Activated T-cell treated with anti-CD3 and anti-CD28 coated beads, Interleukin-2, amount 50 U/mL, for 72 hours (primary cell): ENCODE measurements around the gene SAPCD2. TPM values are rescaled to one million over a fixed set of nuclear protein-coding genes. Genes with fewer than 3 reads are reported as not detected.
A peak's percentile ranks its signal among the peaks of the same experiment; 100 is the strongest.

ENCODE experiments used
- ATAC-seq, 2 donors: fragments of 150-1000 bp; cut with Tn5 transposase; replicated peaks in 1 of 2; 2 replicates each; pipeline ENCODE4 v1.10.0; 2021; ENCODE audit warnings: moderate library complexity in 2 of 2, mild to moderate bottlenecking in 1 of 2
- DNase-seq, 2 donors: peaks; one replicate each; pipeline ENCODE4 v3.0.0; 2021 to 2022; ENCODE audit warnings: mixed read lengths in 1 of 2
- H3K27ac Mint-ChIP-seq: one replicate; pipeline ENCODE4 v1.8.0; 2022; ENCODE audit warnings: mild to moderate bottlenecking, moderate library complexity, mixed read lengths
- H3K27me3 Mint-ChIP-seq: one replicate; pipeline ENCODE4 v1.8.0; 2022; ENCODE audit warnings: low read depth, mixed read lengths
- H3K36me3 Mint-ChIP-seq, 2 donors: one replicate each; pipeline ENCODE4 v1.8.0; 2022; ENCODE audit warnings: mixed read lengths in 2 of 2, mild to moderate bottlenecking in 1 of 2; ENCODE audit not compliant: insufficient read depth in 2 of 2
- H3K4me1 Mint-ChIP-seq: one replicate; pipeline ENCODE4 v1.8.0; 2022; ENCODE audit warnings: low read depth, mixed read lengths
- H3K4me3 Mint-ChIP-seq, 2 donors: one replicate each; pipeline ENCODE4 v1.8.0; 2022; ENCODE audit warnings: mild to moderate bottlenecking in 2 of 2, mixed read lengths in 2 of 2, moderate library complexity in 2 of 2
- H3K9me3 Mint-ChIP-seq, 2 donors: one replicate each; pipeline ENCODE4 v1.8.0; 2022; ENCODE audit warnings: mixed read lengths in 2 of 2
- total RNA-seq, 2 donors: library from RNA; stranded (reverse); gene quantifications; one replicate each; pipeline ENCODE4 v1.2.3, GENCODE V29; 2022

Gene SAPCD2
- total RNA-seq, 2 donors from 2014 or later = 6.6 to 8.4 TPM

GRCh38 chr9:137058521-137059234 is 11.7 kb downstream of the SAPCD2 start:
- Mint-ChIP-seq H3K9me3 (no peaks in the 10 kb centered on the region), H3K27ac (no peak overlapping the region), H3K36me3 (no peaks in the 10 kb centered on the region), H3K27me3 (no peaks in the 10 kb centered on the region), H3K4me1 (no peaks in the 10 kb centered on the region), H3K4me3 (no peak overlapping the region)
- DNase-seq (no peak), ATAC-seq (no peak)

- no peaks in the 10 kb centered on the region for H3K4me1 Mint-ChIP-seq
- H3K36me3 Mint-ChIP-seq = no peaks in the 10 kb centered on the region
- no peak for ATAC-seq
- no peak overlapping the region for H3K27ac Mint-ChIP-seq
- H3K27me3 Mint-ChIP-seq = no peaks in the 10 kb centered on the region
- DNase-seq = no peak
- H3K4me3 Mint-ChIP-seq = no peak overlapping the region
- no peaks in the 10 kb centered on the region for H3K9me3 Mint-ChIP-seq
Measured at GRCh38 chr9:137057545-137057944, 12.8 kb downstream of the SAPCD2 start.

- DNase-seq (no peak), ATAC-seq (no peak)
- Mint-ChIP-seq H3K27ac (no peak overlapping the region), H3K4me1 (no peaks in the 10 kb centered on the region), H3K9me3 (no peaks in the 10 kb centered on the region), H3K36me3 (no peaks in the 10 kb centered on the region), H3K27me3 (no peaks in the 10 kb centered on the region), H3K4me3 (no peak overlapping the region)
Measured at GRCh38 chr9:137056739-137057415, 13.5 kb downstream of the SAPCD2 start.

GRCh38 chr9:137055385-137056364 is 14.7 kb downstream of the SAPCD2 start:
- no peak overlapping the region for H3K27ac Mint-ChIP-seq
- H3K27me3 Mint-ChIP-seq = no peaks in the 10 kb centered on the region
- H3K36me3 Mint-ChIP-seq = no peaks in the 10 kb centered on the region
- H3K4me1 Mint-ChIP-seq = no peaks in the 10 kb centered on the region
- ATAC-seq (no peak), DNase-seq (no peak)
- no peaks in the 10 kb centered on the region for H3K9me3 Mint-ChIP-seq
- no peak overlapping the region for H3K4me3 Mint-ChIP-seq

GRCh38 chr9:137054932-137055384 is 15.4 kb downstream of the SAPCD2 start:
- no peak overlapping the region for H3K4me3 Mint-ChIP-seq
- ATAC-seq (no peak), DNase-seq (no peak)
- no peaks in the 10 kb centered on the region for H3K36me3 Mint-ChIP-seq
- H3K4me1 Mint-ChIP-seq = no peaks in the 10 kb centered on the region
- peaks cover 3% of the 10 kb centered on the region for H3K27me3 Mint-ChIP-seq
- no peak overlapping the region for H3K27ac Mint-ChIP-seq
- H3K9me3 Mint-ChIP-seq = no peaks in the 10 kb centered on the region

GRCh38 chr9:137053944-137054931 is 16.1 kb downstream of the SAPCD2 start, which contains the start of gene ENTPD2:
ENTPD2 (minus strand) TSS chr9:137054061; CDS start chr9:137053997, 64 bp downstream.
- Mint-ChIP-seq H3K4me1 (no peaks in the 10 kb centered on the region), H3K27ac (no peak within 1 kb of the TSS), H3K27me3 (peaks cover 10% of the 10 kb centered on the region), H3K9me3 (no peaks in the 10 kb centered on the region), H3K36me3 (no peaks in the 10 kb centered on the region), H3K4me3 (peak within 1 kb of the TSS in 1 of 2 donors; percentile 27)
- ATAC-seq (peak; percentile 60 to 68), DNase-seq (peak; percentile 49 to 53)

- no peaks in the 10 kb centered on the region for H3K4me1 Mint-ChIP-seq
- H3K27me3 Mint-ChIP-seq = peaks cover 11% of the 10 kb centered on the region
- no peak overlapping the region for H3K27ac Mint-ChIP-seq
- no peaks in the 10 kb centered on the region for H3K9me3 Mint-ChIP-seq
- H3K36me3 Mint-ChIP-seq = no peaks in the 10 kb centered on the region
- H3K4me3 Mint-ChIP-seq = peak overlapping the region in 1 of 2 donors; percentile 22
- no peak for DNase-seq
- ATAC-seq = no peak
Measured at GRCh38 chr9:137052998-137053943, 17.1 kb downstream of the SAPCD2 start.

GRCh38 chr9:137052293-137052692 is 18.1 kb downstream of the SAPCD2 start:
- ATAC-seq (no peak), DNase-seq (no peak)
- H3K27ac Mint-ChIP-seq = no peak overlapping the region
- peaks cover 21% of the 10 kb centered on the region for H3K27me3 Mint-ChIP-seq
- H3K4me1 Mint-ChIP-seq = no peaks in the 10 kb centered on the region
- H3K9me3 Mint-ChIP-seq = no peaks in the 10 kb centered on the region
- H3K36me3 Mint-ChIP-seq = no peaks in the 10 kb centered on the region
- no peak overlapping the region for H3K4me3 Mint-ChIP-seq

GRCh38 chr9:137051145-137051724 is 19.1 kb downstream of the SAPCD2 start:
- H3K4me1 Mint-ChIP-seq = peaks cover 4% of the 10 kb centered on the region
- H3K27ac Mint-ChIP-seq = no peak overlapping the region
- ATAC-seq (no peak), DNase-seq (no peak)
- H3K4me3 Mint-ChIP-seq = no peak overlapping the region
- H3K36me3 Mint-ChIP-seq = no peaks in the 10 kb centered on the region
- H3K27me3 Mint-ChIP-seq = peaks cover 26% of the 10 kb centered on the region
- H3K9me3 Mint-ChIP-seq = no peaks in the 10 kb centered on the region

GRCh38 chr9:137050570-137050969 is 19.8 kb downstream of the SAPCD2 start:
- no peak for DNase-seq
- H3K27me3 Mint-ChIP-seq = peaks cover 26% of the 10 kb centered on the region
- no peaks in the 10 kb centered on the region for H3K36me3 Mint-ChIP-seq
- H3K9me3 Mint-ChIP-seq = no peaks in the 10 kb centered on the region
- peaks cover 5% of the 10 kb centered on the region for H3K4me1 Mint-ChIP-seq
- H3K27ac Mint-ChIP-seq = no peak overlapping the region
- H3K4me3 Mint-ChIP-seq = no peak overlapping the region
- no peak for ATAC-seq
